Measurements from ENCODE around the gene AKAP11.

AKAP11 gene

DNA sequence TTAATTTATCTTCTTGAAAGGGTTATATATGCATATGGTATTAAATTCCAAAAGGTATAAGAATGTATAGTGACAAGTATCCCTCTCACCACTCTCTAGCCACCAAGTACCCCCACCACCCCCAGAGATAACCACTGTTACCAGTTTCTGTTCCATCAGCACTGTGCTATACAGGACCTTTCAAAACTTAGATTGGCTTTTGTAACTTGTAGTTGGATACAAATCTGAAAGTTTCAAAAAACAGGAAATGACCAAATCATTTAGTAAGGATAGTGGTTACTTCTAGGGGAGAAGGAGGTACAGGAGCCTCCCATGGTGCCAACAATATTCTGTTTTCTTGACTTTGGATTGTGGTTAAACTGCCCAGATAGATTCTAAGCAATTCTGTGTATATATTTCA lies 56.7 kb downstream of the AKAP11 start:
- no peaks in the 10 kb centered on the region for H3K36me3 ChIP-seq (ENCODE audit: control insufficient read depth, insufficient read depth, low read length)
- no peak overlapping the region for H3K27ac ChIP-seq (ENCODE audit: insufficient read depth, low read length, poor library complexity, severe bottlenecking)
- H3K4me1 ChIP-seq (ENCODE audit: control insufficient read depth, insufficient read depth, low read length, poor library complexity, severe bottlenecking) = no peaks in the 10 kb centered on the region
- H3K4me3 ChIP-seq (ENCODE audit: insufficient read depth, low read depth, low read length, poor library complexity, severe bottlenecking) = no peak overlapping the region
- DNase-seq = no peak
- no peaks in the 10 kb centered on the region for H3K9me3 ChIP-seq (ENCODE audit: control insufficient read depth, low read length)
- H3K27me3 ChIP-seq (replicated peaks; ENCODE audit: control insufficient read depth, insufficient read depth, low read length, poor library complexity, severe bottlenecking) = no peaks in the 10 kb centered on the region

GRCh38 chr13:42329239-42329638 lies 57.3 kb downstream of the AKAP11 start:
- no peak for DNase-seq
- Histone ChIP-seq H3K27ac (ENCODE audit: insufficient read depth, low read length, poor library complexity, severe bottlenecking) (no peak overlapping the region), H3K9me3 (ENCODE audit: control insufficient read depth, low read length) (no peaks in the 10 kb centered on the region), H3K4me1 (ENCODE audit: control insufficient read depth, insufficient read depth, low read length, poor library complexity, severe bottlenecking) (no peaks in the 10 kb centered on the region), H3K4me3 (ENCODE audit: insufficient read depth, low read depth, low read length, poor library complexity, severe bottlenecking) (no peak overlapping the region), H3K36me3 (ENCODE audit: control insufficient read depth, insufficient read depth, low read length) (no peaks in the 10 kb centered on the region), H3K27me3 (replicated peaks; ENCODE audit: control insufficient read depth, insufficient read depth, low read length, poor library complexity, severe bottlenecking) (no peaks in the 10 kb centered on the region)

DNA sequence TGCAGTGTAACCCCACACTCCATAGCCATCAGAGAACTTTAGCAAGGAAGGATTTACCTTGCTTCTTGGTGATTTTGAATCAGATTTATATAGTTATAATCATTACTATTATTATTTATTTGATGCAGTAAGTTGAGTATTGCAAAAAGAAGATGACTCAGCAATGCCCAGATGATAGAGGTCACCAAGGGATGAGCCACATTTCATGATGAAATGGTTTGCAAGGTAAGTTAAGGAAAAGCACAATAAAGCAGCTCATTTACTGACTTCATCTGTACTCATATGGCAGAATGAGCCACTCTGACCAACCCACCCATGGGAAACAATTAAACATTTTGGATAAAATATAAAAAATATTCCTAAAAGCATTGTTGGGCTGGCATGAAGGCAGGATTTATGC lies 59.1 kb downstream of the AKAP11 start:
- Histone ChIP-seq H3K4me1 (ENCODE audit: control insufficient read depth, insufficient read depth, low read length, poor library complexity, severe bottlenecking) (no peaks in the 10 kb centered on the region), H3K9me3 (ENCODE audit: control insufficient read depth, low read length) (no peaks in the 10 kb centered on the region), H3K27me3 (replicated peaks; ENCODE audit: control insufficient read depth, insufficient read depth, low read length, poor library complexity, severe bottlenecking) (no peaks in the 10 kb centered on the region), H3K36me3 (ENCODE audit: control insufficient read depth, insufficient read depth, low read length) (no peaks in the 10 kb centered on the region), H3K4me3 (ENCODE audit: insufficient read depth, low read depth, low read length, poor library complexity, severe bottlenecking) (no peak overlapping the region), H3K27ac (ENCODE audit: insufficient read depth, low read length, poor library complexity, severe bottlenecking) (no peak overlapping the region)
- no peak for DNase-seq

DNA sequence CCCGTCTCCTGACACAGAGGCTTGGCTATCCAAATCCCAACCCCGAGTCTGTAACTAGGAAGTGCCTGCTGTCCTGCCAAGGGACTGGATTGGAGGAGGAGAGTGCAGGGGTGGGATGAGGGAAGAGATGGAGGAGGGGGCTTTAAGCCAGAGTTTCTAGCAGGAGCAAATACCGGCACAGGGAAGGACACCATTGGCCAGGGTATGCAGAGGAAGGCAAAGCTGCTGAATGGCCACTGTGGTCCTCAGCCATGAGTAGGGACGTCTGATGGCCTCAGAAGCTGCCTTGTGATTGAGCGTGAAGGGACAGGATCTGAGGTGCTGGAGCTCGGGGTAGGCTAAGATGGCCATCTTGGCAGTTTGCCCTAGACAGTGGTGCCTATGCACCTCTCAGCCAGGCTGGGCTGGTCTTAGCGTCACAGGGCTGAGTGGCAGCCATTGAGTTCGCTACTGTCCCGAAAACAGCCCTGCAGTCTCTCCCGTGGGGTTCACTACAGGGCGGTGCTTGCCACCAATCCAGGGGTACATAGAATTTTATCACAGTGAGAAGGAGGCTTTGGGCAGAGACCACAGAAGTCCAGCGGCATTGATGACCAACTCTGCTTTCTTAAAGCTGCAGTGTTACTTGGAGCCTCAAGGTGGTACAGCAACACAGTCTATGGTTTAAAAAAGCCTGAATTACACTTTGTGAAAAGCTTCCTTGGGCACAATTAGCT lies 61.8 kb downstream of the AKAP11 start:
- H3K27ac ChIP-seq (ENCODE audit: insufficient read depth, low read length, poor library complexity, severe bottlenecking) = no peak overlapping the region
- DNase-seq = no peak
- H3K9me3 ChIP-seq (ENCODE audit: control insufficient read depth, low read length) = no peaks in the 10 kb centered on the region
- no peak overlapping the region for H3K4me3 ChIP-seq (ENCODE audit: insufficient read depth, low read depth, low read length, poor library complexity, severe bottlenecking)
- no peaks in the 10 kb centered on the region for H3K4me1 ChIP-seq (ENCODE audit: control insufficient read depth, insufficient read depth, low read length, poor library complexity, severe bottlenecking)
- H3K27me3 ChIP-seq (replicated peaks; ENCODE audit: control insufficient read depth, insufficient read depth, low read length, poor library complexity, severe bottlenecking) = no peaks in the 10 kb centered on the region
- H3K36me3 ChIP-seq (ENCODE audit: control insufficient read depth, insufficient read depth, low read length) = no peaks in the 10 kb centered on the region

GRCh38 chr13:42334329-42334706 lies 62.4 kb downstream of the AKAP11 start:
- H3K4me3 ChIP-seq (ENCODE audit: insufficient read depth, low read depth, low read length, poor library complexity, severe bottlenecking) = no peak overlapping the region
- no peaks in the 10 kb centered on the region for H3K36me3 ChIP-seq (ENCODE audit: control insufficient read depth, insufficient read depth, low read length)
- H3K9me3 ChIP-seq (ENCODE audit: control insufficient read depth, low read length) = no peaks in the 10 kb centered on the region
- no peaks in the 10 kb centered on the region for H3K27me3 ChIP-seq (replicated peaks; ENCODE audit: control insufficient read depth, insufficient read depth, low read length, poor library complexity, severe bottlenecking)
- no peaks in the 10 kb centered on the region for H3K4me1 ChIP-seq (ENCODE audit: control insufficient read depth, insufficient read depth, low read length, poor library complexity, severe bottlenecking)
- no peak overlapping the region for H3K27ac ChIP-seq (ENCODE audit: insufficient read depth, low read length, poor library complexity, severe bottlenecking)
- DNase-seq = no peak

DNA sequence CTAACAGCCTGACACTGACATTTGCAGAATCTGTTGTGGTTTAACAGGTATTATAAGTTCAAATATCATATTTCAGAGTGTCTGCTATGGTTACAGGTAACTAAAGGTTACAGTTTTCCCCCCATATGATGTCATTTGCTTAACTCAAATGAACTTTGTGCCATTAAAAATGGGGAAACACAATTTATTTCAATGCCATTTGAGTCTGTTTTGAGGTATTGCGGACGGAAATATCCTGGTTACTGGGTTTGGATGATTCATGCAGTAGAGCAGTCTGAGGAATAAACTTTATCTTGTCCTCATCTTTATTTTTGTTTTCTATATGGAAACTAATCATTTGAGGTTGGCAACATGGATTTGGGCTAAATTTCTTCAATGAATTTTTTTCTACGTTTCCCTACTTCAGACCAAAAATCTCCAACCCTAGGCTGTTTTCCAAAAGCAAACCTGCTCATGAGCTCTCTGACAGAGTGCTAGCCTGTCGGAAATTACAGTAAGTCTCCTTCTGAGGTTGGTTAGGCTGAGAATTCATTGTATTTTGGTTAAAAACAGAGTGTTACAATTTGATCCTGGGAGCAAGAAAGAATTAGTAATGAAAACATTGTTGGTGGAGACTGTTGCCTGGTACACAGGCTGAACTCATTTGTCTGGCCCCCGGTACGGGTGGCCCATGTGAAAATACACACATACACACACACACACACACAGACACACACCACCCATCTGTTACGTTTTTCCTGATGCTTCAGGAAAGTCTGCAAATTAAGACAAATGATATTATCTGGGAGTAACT lies 66.1 kb downstream of the AKAP11 start:
- H3K27me3 ChIP-seq (replicated peaks; ENCODE audit: control insufficient read depth, insufficient read depth, low read length, poor library complexity, severe bottlenecking) = no peaks in the 10 kb centered on the region
- H3K36me3 ChIP-seq (ENCODE audit: control insufficient read depth, insufficient read depth, low read length) = no peaks in the 10 kb centered on the region
- no peaks in the 10 kb centered on the region for H3K9me3 ChIP-seq (ENCODE audit: control insufficient read depth, low read length)
- no peaks in the 10 kb centered on the region for H3K4me1 ChIP-seq (ENCODE audit: control insufficient read depth, insufficient read depth, low read length, poor library complexity, severe bottlenecking)
- no peak for DNase-seq
- no peak overlapping the region for H3K27ac ChIP-seq (ENCODE audit: insufficient read depth, low read length, poor library complexity, severe bottlenecking)
- H3K4me3 ChIP-seq (ENCODE audit: insufficient read depth, low read depth, low read length, poor library complexity, severe bottlenecking) = no peak overlapping the region

DNA sequence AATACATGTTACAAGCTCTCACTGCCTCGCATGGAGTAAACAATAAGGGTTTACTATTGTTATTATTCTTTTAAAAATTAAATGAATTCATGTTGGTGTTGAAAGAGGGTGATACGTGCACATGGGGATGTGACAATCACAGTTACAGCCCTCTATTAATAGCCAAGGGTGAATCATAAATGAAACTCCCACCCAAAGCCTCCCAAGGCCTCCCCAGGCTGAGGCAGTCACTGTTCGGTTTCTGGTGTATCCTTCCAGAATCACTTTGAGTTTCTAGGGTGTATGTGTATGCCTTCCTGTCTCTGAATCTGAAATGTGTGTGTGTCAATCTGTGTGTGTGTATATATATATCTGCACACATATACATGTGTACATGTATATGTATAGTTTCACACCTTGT lies 73.4 kb downstream of the AKAP11 start:
- DNase-seq = no peak
- H3K4me3 ChIP-seq (ENCODE audit: insufficient read depth, low read depth, low read length, poor library complexity, severe bottlenecking) = no peak overlapping the region
- no peaks in the 10 kb centered on the region for H3K27me3 ChIP-seq (replicated peaks; ENCODE audit: control insufficient read depth, insufficient read depth, low read length, poor library complexity, severe bottlenecking)
- H3K27ac ChIP-seq (ENCODE audit: insufficient read depth, low read length, poor library complexity, severe bottlenecking) = no peak overlapping the region
- no peaks in the 10 kb centered on the region for H3K36me3 ChIP-seq (ENCODE audit: control insufficient read depth, insufficient read depth, low read length)
- no peaks in the 10 kb centered on the region for H3K4me1 ChIP-seq (ENCODE audit: control insufficient read depth, insufficient read depth, low read length, poor library complexity, severe bottlenecking)
- H3K9me3 ChIP-seq (ENCODE audit: control insufficient read depth, low read length) = no peaks in the 10 kb centered on the region

DNA sequence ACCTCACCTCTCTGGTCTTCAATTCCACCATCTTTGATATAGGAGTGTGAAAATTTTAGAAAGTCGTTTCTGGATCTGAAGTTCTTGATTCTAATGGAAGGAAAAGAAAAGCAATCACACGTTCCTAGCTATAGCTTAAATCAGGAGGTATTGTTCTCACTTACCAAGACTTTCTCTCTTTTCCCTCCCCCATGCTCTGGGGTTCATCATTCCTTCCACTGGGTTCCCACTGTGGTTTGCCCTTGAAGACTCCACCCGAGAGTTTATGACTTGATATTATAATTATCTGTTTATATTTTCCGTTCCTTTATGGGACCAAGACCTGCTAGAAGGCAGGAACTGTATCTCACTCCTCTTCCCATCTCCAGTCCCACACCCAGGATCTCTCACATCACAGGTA lies 76.6 kb downstream of the AKAP11 start:
- no peak for DNase-seq
- Histone ChIP-seq H3K27ac (ENCODE audit: insufficient read depth, low read length, poor library complexity, severe bottlenecking) (no peak overlapping the region), H3K9me3 (ENCODE audit: control insufficient read depth, low read length) (no peaks in the 10 kb centered on the region), H3K4me1 (ENCODE audit: control insufficient read depth, insufficient read depth, low read length, poor library complexity, severe bottlenecking) (no peaks in the 10 kb centered on the region), H3K36me3 (ENCODE audit: control insufficient read depth, insufficient read depth, low read length) (no peaks in the 10 kb centered on the region), H3K4me3 (ENCODE audit: insufficient read depth, low read depth, low read length, poor library complexity, severe bottlenecking) (no peak overlapping the region), H3K27me3 (replicated peaks; ENCODE audit: control insufficient read depth, insufficient read depth, low read length, poor library complexity, severe bottlenecking) (no peaks in the 10 kb centered on the region)

DNA sequence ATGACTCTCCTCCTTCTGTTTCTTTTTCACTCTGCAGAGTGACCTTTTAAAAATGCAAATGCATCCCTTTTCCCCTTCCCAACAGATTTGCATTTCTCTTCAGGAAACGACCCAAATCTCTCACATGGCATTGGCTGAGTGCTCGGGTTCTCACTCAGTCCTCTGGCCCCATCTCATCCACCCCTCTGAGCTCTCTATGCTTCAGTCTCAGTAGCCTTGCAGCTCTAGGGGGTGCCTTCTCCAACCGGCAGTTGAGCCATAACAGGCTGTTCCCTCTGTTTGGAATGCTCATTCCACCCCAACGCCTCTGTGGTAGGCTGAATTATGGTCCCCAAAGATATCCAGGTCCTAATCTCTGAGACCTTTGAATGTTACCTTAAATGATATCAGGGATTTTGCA lies 78.2 kb downstream of the AKAP11 start:
- H3K4me1 ChIP-seq (ENCODE audit: control insufficient read depth, insufficient read depth, low read length, poor library complexity, severe bottlenecking) = peaks cover 14% of the 10 kb centered on the region
- no peaks in the 10 kb centered on the region for H3K36me3 ChIP-seq (ENCODE audit: control insufficient read depth, insufficient read depth, low read length)
- no peaks in the 10 kb centered on the region for H3K9me3 ChIP-seq (ENCODE audit: control insufficient read depth, low read length)
- H3K4me3 ChIP-seq (ENCODE audit: insufficient read depth, low read depth, low read length, poor library complexity, severe bottlenecking) = no peak overlapping the region
- no peaks in the 10 kb centered on the region for H3K27me3 ChIP-seq (replicated peaks; ENCODE audit: control insufficient read depth, insufficient read depth, low read length, poor library complexity, severe bottlenecking)
- no peak for DNase-seq
- H3K27ac ChIP-seq (ENCODE audit: insufficient read depth, low read length, poor library complexity, severe bottlenecking) = no peak overlapping the region

DNA sequence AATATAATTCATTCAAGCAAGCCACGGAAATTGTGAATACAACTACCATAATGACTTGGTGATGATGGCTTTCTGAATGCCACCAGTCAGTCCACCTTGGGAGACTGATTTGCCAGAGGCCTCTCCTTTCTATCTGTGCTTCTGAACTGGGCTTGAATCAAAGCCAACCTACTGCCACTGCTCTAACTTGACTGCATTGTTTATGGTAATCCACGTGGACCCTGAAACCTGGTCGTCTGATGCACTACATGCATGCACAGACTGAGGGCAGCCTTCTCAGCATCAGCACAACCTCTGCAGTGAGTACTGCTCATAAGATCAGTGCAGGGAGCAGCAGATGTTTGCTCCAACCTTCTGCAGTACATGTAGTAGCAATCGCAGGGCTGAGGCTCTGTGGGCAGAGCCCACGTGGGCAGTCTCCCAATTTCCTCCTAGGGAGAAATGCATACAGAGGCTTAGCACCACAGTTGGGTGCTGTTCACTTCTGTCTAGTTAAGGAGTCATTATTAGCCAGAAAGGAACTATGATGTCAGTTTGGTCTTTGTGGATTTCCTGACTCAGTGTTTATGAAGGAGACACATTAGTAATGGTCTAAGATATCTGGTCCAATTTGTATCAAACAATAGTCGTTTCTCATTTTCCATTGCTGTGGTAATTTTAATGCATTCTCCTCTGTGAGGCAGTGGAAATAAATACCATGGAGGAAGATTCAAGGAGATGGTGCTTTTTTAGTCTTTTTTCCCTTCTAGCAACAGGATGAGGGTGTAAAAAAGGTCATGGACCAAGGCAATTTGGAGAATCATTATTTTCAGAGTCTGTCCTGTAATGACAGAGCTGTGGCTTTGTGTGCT lies 82.5 kb downstream of the AKAP11 start:
- peak in 2 of 3 donors; percentile 12 to 16 for DNase-seq
- H3K4me1 ChIP-seq (ENCODE audit: control insufficient read depth, insufficient read depth, low read length, poor library complexity, severe bottlenecking) = peaks cover 21% of the 10 kb centered on the region
- peak overlapping the region; percentile 8 for H3K27ac ChIP-seq (ENCODE audit: insufficient read depth, low read length, poor library complexity, severe bottlenecking)
- no peaks in the 10 kb centered on the region for H3K36me3 ChIP-seq (ENCODE audit: control insufficient read depth, insufficient read depth, low read length)
- no peaks in the 10 kb centered on the region for H3K9me3 ChIP-seq (ENCODE audit: control insufficient read depth, low read length)
- no peak overlapping the region for H3K4me3 ChIP-seq (ENCODE audit: insufficient read depth, low read depth, low read length, poor library complexity, severe bottlenecking)
- H3K27me3 ChIP-seq (replicated peaks; ENCODE audit: control insufficient read depth, insufficient read depth, low read length, poor library complexity, severe bottlenecking) = no peaks in the 10 kb centered on the region

Data from effector memory CD4-positive, alpha-beta T cell (primary cell).